Nucleus accumbens (tissue), 56 donors: Measurements from ENCODE around the gene ASB1.
"Not testable (repeated sequence)": the region's sequence is repeated elsewhere in the genome, so short reads cannot be mapped to it uniquely, and the experiment has no call there.

Experiments used
- DNase-seq, 56 donors: peaks; one replicate each; lab custom pipeline; 2025; lab: John Stamatoyannopoulos, UW

Gene ASB1

DNA sequence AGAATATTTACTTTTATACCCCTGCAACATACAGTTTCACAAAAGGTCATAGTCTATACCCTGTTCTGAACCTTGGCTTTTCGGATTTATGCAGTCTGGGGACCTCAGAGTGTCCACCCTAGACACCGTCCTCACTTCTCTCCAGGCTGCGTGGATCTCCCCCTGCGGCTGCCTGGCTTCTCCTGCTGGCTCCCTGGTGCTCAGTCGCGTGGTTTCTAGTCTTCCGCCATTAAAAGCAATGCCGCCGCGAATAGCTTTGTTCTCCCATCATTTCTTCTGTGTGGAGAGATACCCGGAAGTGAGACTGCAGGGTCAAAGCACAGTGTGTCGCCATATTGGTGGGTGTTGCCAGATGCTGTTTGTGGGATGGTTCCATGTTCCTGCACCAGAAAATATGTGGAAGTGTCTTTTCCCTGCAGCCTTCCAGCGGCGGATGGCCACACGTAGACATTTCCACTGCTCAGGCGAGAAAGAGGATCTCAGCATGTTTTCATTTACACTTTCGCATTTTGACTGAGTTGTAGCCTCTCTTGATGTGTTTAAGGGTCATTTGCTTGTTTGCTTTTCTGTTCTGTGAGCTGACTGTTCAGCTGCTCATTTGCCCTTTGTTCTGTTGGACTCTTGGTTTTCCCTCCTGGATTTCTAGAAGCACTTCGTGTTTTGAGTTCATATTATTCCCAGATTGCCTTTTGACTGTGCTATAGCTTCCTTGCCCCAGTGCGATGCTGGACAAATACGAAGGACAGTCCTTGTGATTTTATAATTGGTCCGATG lies 22.9 kb upstream of the ASB1 start:
- DNase-seq = no peak

- DNase-seq = no peak
These were observed 22.1 kb upstream of the ASB1 start for GRCh38 chr2:238404406-238405216.

DNA sequence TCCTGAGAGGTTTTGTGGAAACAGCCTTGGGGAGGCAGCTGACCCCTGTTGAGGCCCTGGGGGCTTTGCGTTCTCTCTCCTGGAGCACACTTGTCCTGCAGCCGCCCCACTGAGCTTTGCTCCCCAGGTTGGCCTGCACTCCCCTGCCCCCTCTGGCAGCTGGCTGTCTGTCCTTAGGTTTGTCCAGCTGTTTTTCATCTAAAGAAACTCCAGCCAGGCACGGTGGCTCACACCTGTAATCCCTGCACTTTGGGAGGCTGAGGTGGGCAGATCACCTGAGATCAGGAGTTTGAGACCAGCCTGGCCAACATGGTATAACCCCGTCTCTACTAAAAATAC lies 21.5 kb upstream of the ASB1 start:
- DNase-seq = not testable (repeated sequence)

GRCh38 chr2:238406221-238406997 lies 20.3 kb upstream of the ASB1 start:
- DNase-seq = no peak

DNA sequence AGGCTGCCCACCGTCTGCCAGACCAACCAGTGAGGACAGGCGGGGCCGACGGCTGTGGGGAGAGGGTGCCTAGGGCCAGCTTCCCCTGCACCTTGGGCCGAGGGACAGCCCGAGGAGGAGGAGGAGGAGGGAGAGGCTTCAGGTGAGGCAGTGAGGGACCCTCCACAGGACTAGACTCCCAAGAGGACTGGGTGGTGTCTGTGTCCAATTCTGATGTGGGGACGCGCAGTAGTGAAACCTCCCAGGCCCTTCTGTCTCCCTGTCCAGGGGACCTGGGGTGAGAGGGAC lies 19.8 kb upstream of the ASB1 start:
- no peak for DNase-seq

DNA sequence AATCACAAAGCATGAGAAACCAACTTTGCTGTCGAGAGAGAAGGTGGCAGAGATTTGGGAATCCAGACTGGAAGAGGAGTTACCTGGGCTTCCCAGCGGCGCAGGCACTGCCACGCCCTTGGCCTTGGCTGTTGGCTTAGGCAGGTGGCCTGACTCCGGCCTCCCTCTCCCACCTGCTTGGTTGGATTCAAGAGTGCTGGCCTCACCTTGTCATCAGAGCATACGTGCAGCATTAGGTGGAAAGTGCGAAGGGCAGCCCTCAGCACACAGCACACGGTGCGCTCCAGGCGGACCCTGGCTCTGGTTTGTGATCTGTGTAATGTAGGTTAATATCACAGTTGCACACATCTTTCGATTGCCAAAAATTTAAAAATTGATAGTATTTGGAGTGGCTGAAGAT lies 19.2 kb upstream of the ASB1 start:
- DNase-seq = no peak

- DNase-seq = no peak
These were observed 17.9 kb upstream of the ASB1 start for GRCh38 chr2:238408615-238409340.

GRCh38 chr2:238409341-238410199 lies 17.2 kb upstream of the ASB1 start:
- no peak for DNase-seq

GRCh38 chr2:238412067-238412767 lies 14.5 kb upstream of the ASB1 start:
- no peak for DNase-seq

- no peak for DNase-seq
These were observed 13.4 kb upstream of the ASB1 start for GRCh38 chr2:238413368-238413767.

DNA sequence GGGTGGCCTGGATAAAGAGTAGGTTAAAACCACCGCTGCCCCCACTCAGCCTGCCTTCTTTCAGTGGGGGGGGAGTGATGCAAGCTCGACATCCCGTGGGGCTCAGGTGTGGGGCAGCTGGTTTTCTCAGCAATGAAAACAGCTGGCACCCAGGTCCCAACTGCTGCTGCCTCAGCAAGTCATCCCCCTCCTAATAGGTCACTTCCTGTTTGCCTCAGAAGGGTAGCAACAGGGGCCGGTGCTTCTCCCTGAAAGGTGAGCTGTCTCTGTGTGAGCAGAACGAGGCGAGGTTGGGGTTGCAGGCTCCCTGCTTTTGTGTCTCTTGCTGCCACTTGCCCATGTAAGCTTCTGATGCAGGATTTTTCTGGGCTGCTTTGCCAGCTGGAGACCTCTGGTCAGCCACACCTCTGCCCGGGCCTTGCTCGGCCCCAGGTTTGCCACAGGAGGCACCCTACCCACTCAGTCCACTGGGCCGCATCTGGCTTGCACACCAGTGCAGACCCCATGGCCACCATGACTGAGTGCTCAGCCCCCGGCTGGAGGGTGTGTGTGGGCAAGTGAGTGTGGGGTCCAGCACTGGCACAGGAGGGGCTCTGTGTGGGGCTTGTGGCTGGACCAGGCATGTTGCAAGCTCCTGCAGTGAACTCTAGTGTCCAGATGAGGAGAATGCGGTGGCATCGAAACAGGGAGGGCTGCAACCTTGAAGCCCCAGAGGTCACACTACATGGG lies 11.5 kb upstream of the ASB1 start:
- no peak for DNase-seq

DNA sequence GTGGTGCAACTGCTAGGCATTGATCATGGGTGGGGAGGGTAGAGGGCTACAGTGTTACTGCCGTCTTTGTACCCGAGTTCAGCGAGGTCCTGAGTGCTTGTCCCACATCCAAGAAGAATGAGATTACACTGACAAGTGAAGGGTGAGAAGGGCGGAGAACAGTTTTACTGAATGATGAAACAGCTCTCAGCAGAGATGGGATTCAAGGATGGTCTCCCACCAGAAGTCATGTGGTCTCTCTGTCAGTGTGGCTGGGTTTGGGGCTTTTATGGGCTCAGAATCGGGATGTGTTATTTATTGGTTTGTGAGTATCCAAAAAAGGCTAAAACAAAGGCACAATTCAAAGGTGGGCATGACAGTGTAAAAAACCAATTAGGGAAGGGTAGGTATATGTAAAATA lies 10.8 kb upstream of the ASB1 start:
- no peak for DNase-seq

DNA sequence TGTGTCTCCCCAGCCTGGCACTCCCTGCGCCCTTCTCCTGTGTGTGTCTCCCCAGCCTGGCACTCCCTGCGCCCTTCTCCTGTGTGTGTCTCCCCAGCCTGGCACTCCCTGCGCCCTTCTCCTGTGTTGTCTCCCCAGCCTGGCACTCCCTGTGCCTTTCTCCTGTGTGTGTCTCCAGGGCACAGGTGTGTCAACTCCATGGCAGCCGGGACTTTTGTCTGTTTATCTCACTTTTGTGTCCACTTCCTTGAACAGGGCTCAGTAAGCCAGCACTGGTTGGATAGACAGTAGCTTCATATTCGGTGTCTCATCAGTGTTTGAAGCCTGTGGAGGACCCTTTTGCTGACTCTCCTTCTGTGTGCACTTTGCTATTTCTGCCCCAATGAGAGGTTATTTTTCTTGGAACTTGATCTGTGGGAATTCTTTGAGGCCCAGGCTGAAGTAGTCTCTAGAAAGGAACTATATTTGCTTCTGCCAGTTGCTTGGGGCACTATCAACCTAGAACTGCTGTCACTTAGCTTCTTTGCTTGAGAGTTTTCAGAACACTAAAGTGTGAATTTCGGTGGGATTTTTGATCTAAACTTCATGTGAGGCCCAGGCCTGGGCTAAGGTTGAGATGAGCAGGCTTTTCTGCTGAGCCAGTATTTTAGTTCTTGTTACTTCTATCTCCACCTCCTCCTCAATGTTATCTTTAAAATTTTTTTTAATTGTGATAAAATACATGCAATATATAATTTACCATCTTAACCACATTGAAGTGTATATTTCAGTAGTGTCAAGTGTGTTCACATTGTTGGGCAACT lies 8.3 kb upstream of the ASB1 start:
- no peak for DNase-seq

DNA sequence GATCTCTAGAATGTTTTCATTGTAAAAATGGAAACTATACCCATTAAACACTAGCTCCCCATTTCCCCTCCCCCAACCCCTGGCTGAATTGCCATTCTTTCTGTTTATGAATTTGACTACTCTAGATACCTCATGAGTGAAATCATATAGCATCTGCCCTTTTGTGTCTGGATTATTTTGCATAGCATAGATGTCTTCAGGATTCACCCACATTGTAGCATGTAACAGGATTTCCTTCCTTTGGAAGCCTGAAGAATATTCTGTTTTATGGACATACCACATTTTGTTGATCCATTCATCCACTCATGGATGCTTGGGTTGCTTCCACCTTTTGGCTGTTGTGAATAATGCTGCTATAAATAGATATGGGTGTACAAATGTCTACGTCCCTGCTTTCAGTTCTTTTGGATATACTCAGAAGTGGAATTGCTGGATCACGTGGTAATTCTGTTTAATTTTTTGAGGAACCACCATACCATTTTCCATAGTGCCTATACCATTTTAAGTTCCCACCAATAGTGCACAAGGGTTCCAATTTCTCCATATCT lies 7.7 kb upstream of the ASB1 start:
- no peak for DNase-seq

DNA sequence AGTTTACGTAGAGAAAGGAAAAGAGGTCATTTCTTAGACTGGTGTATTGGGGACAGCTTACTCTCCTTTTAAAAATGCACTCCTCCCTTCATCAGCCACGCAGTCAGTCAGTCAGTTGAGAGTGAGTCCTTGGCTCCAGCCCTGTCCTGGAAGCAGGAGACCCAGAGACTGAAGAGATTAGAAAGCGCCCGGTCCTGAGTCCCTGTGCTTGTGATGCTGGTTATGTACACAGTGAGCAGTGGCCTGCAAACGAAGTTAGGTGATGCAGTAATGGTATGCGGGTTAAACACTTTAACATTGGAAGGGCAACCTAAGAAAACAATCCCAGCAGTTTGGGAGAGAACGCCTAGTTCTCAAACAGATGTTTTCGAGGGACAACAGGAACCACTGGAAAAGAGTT lies 6.3 kb upstream of the ASB1 start:
- no peak for DNase-seq

- no peak for DNase-seq
These were observed 5.6 kb upstream of the ASB1 start for GRCh38 chr2:238420878-238421694.

DNA sequence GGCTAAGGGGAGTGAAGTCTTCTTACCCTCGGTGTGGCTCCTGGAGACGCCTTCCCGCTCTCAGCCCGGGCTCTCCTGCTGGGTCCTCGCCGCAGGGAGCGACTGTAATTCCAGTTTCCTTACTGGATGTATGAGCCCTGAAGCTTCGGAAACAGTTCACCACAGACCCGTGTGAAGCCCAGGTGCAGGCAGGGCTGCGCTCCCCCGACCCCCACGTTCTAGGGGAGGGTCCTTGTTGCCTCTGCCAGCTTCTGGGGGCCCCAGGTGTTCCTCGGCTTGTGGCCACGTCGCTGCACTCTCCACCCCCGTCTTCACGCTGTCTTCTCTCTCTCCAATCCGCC lies 5.1 kb upstream of the ASB1 start:
- DNase-seq = no peak
